ENCODE data around the gene CXCL11. TPM values are rescaled to one million over a fixed set of nuclear protein-coding genes. Genes with fewer than 3 reads are reported as not detected.

CXCL11 gene
- total and polyA plus RNA-seq, 2 experiments from 2014 or later: 0.81 to 1.9 TPM

GRCh38 chr4:76084542-76084941, 48.7 kb upstream of the CXCL11 start:
- Histone ChIP-seq H3K36me3 (ENCODE audit: insufficient read depth) (no peaks in the 10 kb centered on the region), H3K27me3 (ENCODE audit: insufficient read depth) (no peaks in the 10 kb centered on the region), H3F3A (replicated peaks; ENCODE audit: low read depth) (no peaks in the 10 kb centered on the region), H3K4me3 (no peak overlapping the region), H3K79me2 (replicated peaks; ENCODE audit: insufficient read depth) (no peaks in the 10 kb centered on the region), H3K9me2 (ENCODE audit: insufficient read depth) (no peaks in the 10 kb centered on the region), H3K4me1 (ENCODE audit: insufficient read depth) (no peaks in the 10 kb centered on the region), H2AFZ (no peak overlapping the region), H4K20me1 (replicated peaks; ENCODE audit: insufficient read depth) (no peaks in the 10 kb centered on the region), H3K27ac (ENCODE audit: low read depth) (no peak overlapping the region), H3K4me2 (no peak overlapping the region)
- H3K9me3 Mint-ChIP-seq: no peaks in the 10 kb centered on the region
- no peaks in the 10 kb centered on the region for H3K36me3 Mint-ChIP-seq (ENCODE audit: low read depth)
- peaks cover 3% of the 10 kb centered on the region for H3K4me1 Mint-ChIP-seq
- no peak overlapping the region for H3K27ac Mint-ChIP-seq
- TF ChIP-seq EZH2phosphoT487 (IDR thresholded peaks at IDR 0.05; ENCODE audit: unreplicated experiment) (no peak), EZH2 (IDR thresholded peaks at IDR 0.05; ENCODE audit: low read depth, unreplicated experiment) (no peak), CREB1 (CRISPR knock-in tag; IDR thresholded peaks at IDR 0.05; ENCODE audit: low read depth) (no peak), JUNB (IDR thresholded peaks at IDR 0.05; ENCODE audit: unreplicated experiment) (no peak), ZNF462 (CRISPR knock-in tag; IDR thresholded peaks at IDR 0.05) (no peak), ZNF331 (CRISPR knock-in tag; IDR thresholded peaks at IDR 0.05; ENCODE audit: low read depth) (no peak), NANOG (IDR thresholded peaks at IDR 0.05; ENCODE audit: borderline replicate concordance) (no peak), POLR2AphosphoS5 (IDR thresholded peaks at IDR 0.05; ENCODE audit: low read depth) (no peak), ZNF114 (CRISPR knock-in tag; IDR thresholded peaks at IDR 0.05) (no peak)
- DNase-seq (ENCODE audit: low spot score) (no peak), ATAC-seq (no peak)
- H3K4me3 Mint-ChIP-seq: no peak overlapping the region
- H3K27me3 Mint-ChIP-seq (ENCODE audit: insufficient read depth, low read depth, poor library complexity): peaks cover 1% of the 10 kb centered on the region
